ENCODE results near the gene CHST8. TPM values are rescaled to one million over a fixed set of nuclear protein-coding genes. Genes with fewer than 3 reads are reported as not detected.

The CHST8 gene
- total RNA-seq, 1 donor: not detected

- Histone ChIP-seq H3K4me3 (ENCODE audit: insufficient read depth, low read length) (no peak overlapping the region), H3K9me3 (ENCODE audit: low read depth, low read length) (no peaks in the 10 kb centered on the region), H2AFZ (ENCODE audit: low read length) (no peak overlapping the region), H3K36me3 (ENCODE audit: insufficient read depth, low read length) (peaks cover 8% of the 10 kb centered on the region), H3K27me3 (ENCODE audit: insufficient read depth, low read length) (no peaks in the 10 kb centered on the region), H3K79me2 (ENCODE audit: insufficient read depth, low read length) (no peaks in the 10 kb centered on the region), H3K4me1 (ENCODE audit: insufficient read depth, low read length) (no peaks in the 10 kb centered on the region), H3K27ac (ENCODE audit: low read depth, low read length) (no peak overlapping the region), H3K4me2 (ENCODE audit: insufficient read depth, low read length) (no peak overlapping the region), H4K20me1 (ENCODE audit: insufficient read depth, low read length) (peaks cover 15% of the 10 kb centered on the region)
- peak; percentile 51 for DNase-seq (ENCODE audit: insufficient read length, low spot score, missing footprints)
- no peak for TF ChIP-seq CTCF (IDR thresholded peaks at IDR 0.05; ENCODE audit: extremely low read depth, low read depth, low read length)
Observed at GRCh38 chr19:33800012-33800680, 178.4 kb downstream of the CHST8 start.

GRCh38 chr19:33801411-33801810, 179.7 kb downstream of the CHST8 start:
- H2AFZ ChIP-seq (ENCODE audit: low read length): no peak overlapping the region
- H3K79me2 ChIP-seq (ENCODE audit: insufficient read depth, low read length): no peaks in the 10 kb centered on the region
- H4K20me1 ChIP-seq (ENCODE audit: insufficient read depth, low read length): peaks cover 23% of the 10 kb centered on the region
- H3K4me3 ChIP-seq (ENCODE audit: insufficient read depth, low read length): no peak overlapping the region
- H3K4me1 ChIP-seq (ENCODE audit: insufficient read depth, low read length): no peaks in the 10 kb centered on the region
- H3K9me3 ChIP-seq (ENCODE audit: low read depth, low read length): no peaks in the 10 kb centered on the region
- H3K27ac ChIP-seq (ENCODE audit: low read depth, low read length): no peak overlapping the region
- H3K36me3 ChIP-seq (ENCODE audit: insufficient read depth, low read length): peaks cover 8% of the 10 kb centered on the region
- H3K4me2 ChIP-seq (ENCODE audit: insufficient read depth, low read length): no peak overlapping the region
- DNase-seq (ENCODE audit: insufficient read length, low spot score, missing footprints): peak; percentile 77
- TF ChIP-seq CTCF (IDR thresholded peaks at IDR 0.05; ENCODE audit: extremely low read depth, low read depth, low read length): no peak
- H3K27me3 ChIP-seq (ENCODE audit: insufficient read depth, low read length): no peaks in the 10 kb centered on the region

GRCh38 chr19:33802001-33802400, 180.2 kb downstream of the CHST8 start:
- H2AFZ ChIP-seq (ENCODE audit: low read length): no peak overlapping the region
- peak; percentile 80 for DNase-seq (ENCODE audit: insufficient read length, low spot score, missing footprints)
- no peak overlapping the region for H3K4me2 ChIP-seq (ENCODE audit: insufficient read depth, low read length)
- H3K27me3 ChIP-seq (ENCODE audit: insufficient read depth, low read length): no peaks in the 10 kb centered on the region
- no peaks in the 10 kb centered on the region for H3K9me3 ChIP-seq (ENCODE audit: low read depth, low read length)
- peaks cover 23% of the 10 kb centered on the region for H4K20me1 ChIP-seq (ENCODE audit: insufficient read depth, low read length)
- H3K36me3 ChIP-seq (ENCODE audit: insufficient read depth, low read length): peaks cover 11% of the 10 kb centered on the region
- no peak overlapping the region for H3K27ac ChIP-seq (ENCODE audit: low read depth, low read length)
- H3K4me1 ChIP-seq (ENCODE audit: insufficient read depth, low read length): no peaks in the 10 kb centered on the region
- no peak for TF ChIP-seq CTCF (IDR thresholded peaks at IDR 0.05; ENCODE audit: extremely low read depth, low read depth, low read length)
- H3K4me3 ChIP-seq (ENCODE audit: insufficient read depth, low read length): no peak overlapping the region
- H3K79me2 ChIP-seq (ENCODE audit: insufficient read depth, low read length): no peaks in the 10 kb centered on the region

GRCh38 chr19:33802801-33803200, 181.0 kb downstream of the CHST8 start:
- peak; percentile 67 for DNase-seq (ENCODE audit: insufficient read length, low spot score, missing footprints)
- no peak for TF ChIP-seq CTCF (IDR thresholded peaks at IDR 0.05; ENCODE audit: extremely low read depth, low read depth, low read length)
- no peaks in the 10 kb centered on the region for H3K27me3 ChIP-seq (ENCODE audit: insufficient read depth, low read length)
- H3K27ac ChIP-seq (ENCODE audit: low read depth, low read length): no peak overlapping the region
- H3K36me3 ChIP-seq (ENCODE audit: insufficient read depth, low read length): peaks cover 14% of the 10 kb centered on the region
- no peaks in the 10 kb centered on the region for H3K79me2 ChIP-seq (ENCODE audit: insufficient read depth, low read length)
- H3K4me1 ChIP-seq (ENCODE audit: insufficient read depth, low read length): no peaks in the 10 kb centered on the region
- no peak overlapping the region for H2AFZ ChIP-seq (ENCODE audit: low read length)
- no peak overlapping the region for H3K4me3 ChIP-seq (ENCODE audit: insufficient read depth, low read length)
- no peaks in the 10 kb centered on the region for H3K9me3 ChIP-seq (ENCODE audit: low read depth, low read length)
- H3K4me2 ChIP-seq (ENCODE audit: insufficient read depth, low read length): no peak overlapping the region
- peaks cover 23% of the 10 kb centered on the region for H4K20me1 ChIP-seq (ENCODE audit: insufficient read depth, low read length)

Measured in osteoblast (primary cell).